ENCODE results near the gene PRMT3.

- TF ChIP-seq POLR2A (IDR thresholded peaks at IDR 0.05; ENCODE audit: low read depth, low read length) = no peak
- no peak for TF ChIP-seq TAF1 (IDR thresholded peaks at IDR 0.05; ENCODE audit: borderline replicate concordance, low read depth, low read length)
- TF ChIP-seq POLR2AphosphoS5 (IDR thresholded peaks at IDR 0.05; ENCODE audit: low read depth, low read length) = no peak
Observed at GRCh38 chr11:20547411-20547810, 159.9 kb downstream of the PRMT3 start.

Measured in GM12892 (cell line).